HG02884 (cell line): Measurements from ENCODE around the gene PITPNC1.
"Not testable (repeated sequence)": the region's sequence is repeated elsewhere in the genome, so short reads cannot be mapped to it uniquely, and the experiment has no call there.

Experiments
- ATAC-seq: cut with Tn5 transposase; IDR thresholded peaks from one replicate; pipeline ENCODE4 v1.9.1; 2021; ENCODE audit warnings: mild to moderate bottlenecking, moderate library complexity; ENCODE audit not compliant: unreplicated experiment

Gene PITPNC1

GRCh38 chr17:67430515-67430914, 53.4 kb downstream of the PITPNC1 start:
- not testable (repeated sequence) for ATAC-seq

DNA sequence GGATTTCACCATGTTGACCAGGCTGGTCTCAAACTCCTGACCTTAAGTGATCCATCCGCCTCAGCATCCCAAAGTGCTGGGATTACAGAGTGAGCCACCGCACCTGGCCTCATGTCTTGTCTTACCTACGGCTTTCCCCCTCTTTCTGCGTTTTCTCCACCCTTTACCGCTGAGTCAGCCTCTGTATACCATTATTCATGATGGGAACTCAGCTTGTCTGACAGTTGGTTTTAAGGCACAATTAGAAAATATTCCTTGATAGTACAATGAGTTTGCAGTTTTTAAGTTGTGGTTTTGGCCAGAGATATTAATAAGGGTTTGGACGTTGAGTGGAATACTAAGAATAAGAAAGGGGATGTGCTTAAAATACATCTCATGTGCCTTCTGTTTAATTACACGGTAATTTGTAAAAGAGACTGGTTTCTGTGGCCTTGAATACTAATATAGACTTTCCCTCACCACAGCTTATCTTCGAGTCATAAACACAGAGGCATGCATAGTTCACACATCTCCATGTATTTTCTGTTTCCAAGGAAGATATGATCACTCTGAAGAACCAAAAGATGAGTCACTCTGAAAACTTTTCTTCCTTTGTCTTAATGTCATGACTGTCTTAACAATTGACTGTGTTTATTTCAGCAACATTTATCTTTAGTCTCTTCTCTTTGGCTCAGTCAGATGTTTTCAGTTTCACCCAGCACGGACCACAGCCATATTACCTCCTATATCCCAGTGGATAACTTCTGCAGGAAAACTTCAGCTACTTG, 54.4 kb downstream of the PITPNC1 start:
- no peak for ATAC-seq

- no peak for ATAC-seq
Measured at GRCh38 chr17:67433248-67433924, 56.3 kb downstream of the PITPNC1 start.

DNA sequence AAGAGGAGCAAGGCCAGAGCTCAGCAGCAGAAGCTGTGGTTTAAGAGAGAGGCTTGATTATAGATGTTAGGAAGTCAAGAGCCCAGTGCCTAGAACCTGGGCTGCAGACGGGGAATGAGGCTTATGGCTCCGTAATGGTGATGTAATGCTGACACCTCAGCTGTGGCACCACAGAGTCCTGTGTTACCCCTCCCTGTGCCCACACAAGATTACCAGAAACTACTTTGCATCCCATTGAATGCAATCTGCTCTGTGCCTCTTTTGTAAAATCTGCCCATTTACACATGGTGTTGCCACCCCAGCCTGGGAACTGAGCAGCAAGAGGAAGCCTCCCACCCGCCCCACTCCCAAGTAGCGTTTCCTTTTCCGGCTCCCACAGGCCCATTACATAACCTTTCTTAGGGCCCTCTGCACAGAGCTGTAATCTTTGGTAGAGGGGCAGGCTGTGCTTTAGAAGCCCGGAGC, 57.0 kb downstream of the PITPNC1 start:
- ATAC-seq, result no peak

GRCh38 chr17:67435122-67435521, 58.0 kb downstream of the PITPNC1 start:
- no peak for ATAC-seq

GRCh38 chr17:67435786-67436185, 58.7 kb downstream of the PITPNC1 start:
- no peak for ATAC-seq

- no peak for ATAC-seq
Measured at GRCh38 chr17:67436233-67436632, 59.2 kb downstream of the PITPNC1 start.

- no peak for ATAC-seq
Measured at GRCh38 chr17:67438667-67439066, 61.6 kb downstream of the PITPNC1 start.

DNA sequence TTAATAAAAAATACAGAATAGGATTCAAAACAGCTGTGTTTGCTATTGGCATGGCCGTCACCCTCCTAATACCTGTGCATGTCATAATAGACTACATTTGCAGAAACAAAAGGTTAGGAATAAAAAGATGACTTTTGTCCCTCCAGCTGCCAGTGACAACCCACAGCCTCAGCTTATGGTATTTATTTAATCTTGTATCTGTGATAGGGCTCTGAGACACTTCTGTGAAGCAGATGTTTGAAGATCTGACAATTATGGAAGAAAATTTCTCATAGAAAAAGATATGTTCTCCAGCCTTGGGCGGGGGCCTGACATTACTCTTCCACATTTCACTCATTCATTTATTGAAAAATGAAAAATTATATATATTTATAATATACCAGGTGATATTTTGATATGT, 62.2 kb downstream of the PITPNC1 start:
- no peak for ATAC-seq

DNA sequence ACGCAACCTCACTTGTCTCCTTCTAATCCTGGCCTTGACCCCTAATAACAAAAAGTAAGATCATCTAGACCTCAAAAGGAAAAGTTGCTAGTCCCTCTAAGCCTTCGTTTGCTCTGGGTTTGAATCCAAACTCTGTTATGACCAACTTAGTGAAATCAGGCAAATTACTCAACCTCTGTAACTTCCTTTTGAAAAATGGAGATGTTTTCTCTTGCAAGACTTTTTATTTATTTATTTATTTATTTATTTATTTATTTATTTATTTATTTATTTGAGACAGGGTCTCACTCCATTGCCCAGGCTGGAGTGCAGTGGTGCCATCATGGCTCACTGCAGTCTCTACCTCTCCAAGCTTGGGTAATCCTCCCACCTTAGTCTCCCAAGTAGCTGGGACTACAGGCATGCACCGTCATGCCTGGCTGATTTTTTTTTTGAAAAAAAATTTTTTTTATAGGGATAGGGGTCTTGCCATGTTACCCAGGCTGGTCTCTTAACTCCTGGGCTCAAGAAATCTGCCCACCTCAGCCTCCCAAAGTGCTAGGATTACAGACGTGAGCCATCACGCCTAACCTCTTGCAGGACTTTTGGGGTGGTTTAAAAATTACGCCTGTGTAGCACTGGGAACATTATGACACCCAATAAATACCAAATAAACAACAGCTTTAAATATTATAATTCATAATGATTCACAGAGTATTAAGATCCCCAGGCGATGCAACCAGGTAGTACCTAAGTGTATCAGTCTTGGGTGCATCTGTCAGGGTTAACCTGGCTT, 63.4 kb downstream of the PITPNC1 start:
- ATAC-seq, result no peak

DNA sequence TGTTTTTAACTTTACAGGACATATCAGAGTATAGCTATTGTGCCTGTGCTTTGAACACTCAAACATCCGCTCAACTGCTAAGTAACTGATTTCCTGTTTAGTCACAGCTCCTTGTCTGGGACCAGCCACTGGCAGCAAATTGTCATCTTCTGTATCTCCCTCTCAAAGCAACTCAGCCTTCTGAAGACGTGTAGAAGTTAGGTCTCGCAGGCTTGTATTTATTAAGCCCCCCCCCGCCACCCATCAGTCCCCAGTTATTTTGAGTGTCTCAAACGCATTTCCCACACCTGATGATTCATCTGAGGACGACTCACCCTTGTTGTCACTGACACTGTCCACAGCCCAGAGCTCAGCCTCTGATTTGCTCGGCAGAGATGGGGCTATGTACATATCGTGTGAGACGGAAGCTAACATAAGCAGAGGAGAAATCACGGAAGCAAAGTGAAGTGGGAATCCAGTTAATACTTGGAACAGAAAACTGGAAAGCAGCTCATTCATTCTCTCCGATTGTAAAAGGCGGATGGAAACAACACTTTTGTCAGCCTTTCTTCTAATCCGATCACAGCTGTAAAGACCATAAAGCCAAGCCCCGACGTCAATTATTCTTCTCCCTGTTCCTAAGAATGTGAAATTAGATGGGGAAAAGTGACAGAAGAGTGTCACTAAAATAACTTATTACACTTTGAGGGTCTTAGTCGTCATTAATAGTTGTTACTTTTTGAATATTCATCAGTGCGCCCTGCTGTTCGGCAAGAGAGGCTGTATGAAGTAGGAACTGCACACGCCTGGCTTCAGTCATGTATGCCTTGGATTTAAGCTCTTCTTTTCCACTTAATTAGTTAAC, 64.2 kb downstream of the PITPNC1 start:
- ATAC-seq, result no peak

DNA sequence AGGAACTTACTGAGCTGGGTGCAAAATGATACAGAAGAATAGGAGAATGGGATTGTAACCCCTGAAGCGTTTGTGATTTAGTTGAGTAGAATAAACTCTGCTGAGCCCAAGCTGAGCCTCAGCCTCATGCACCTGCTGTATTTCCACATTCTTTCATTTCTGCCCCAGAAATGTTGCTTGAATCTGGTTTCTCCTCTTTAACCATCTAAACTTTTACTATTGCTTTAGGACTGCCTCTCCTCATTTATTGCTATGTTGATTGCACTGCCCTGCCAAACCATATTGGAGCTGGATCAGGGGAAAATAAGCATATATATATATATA, 64.8 kb downstream of the PITPNC1 start:
- ATAC-seq, result no peak

GRCh38 chr17:67442787-67443624, 65.9 kb downstream of the PITPNC1 start:
- ATAC-seq, result no peak

- ATAC-seq, result no peak
Measured at GRCh38 chr17:67443931-67444595, 67.0 kb downstream of the PITPNC1 start.

DNA sequence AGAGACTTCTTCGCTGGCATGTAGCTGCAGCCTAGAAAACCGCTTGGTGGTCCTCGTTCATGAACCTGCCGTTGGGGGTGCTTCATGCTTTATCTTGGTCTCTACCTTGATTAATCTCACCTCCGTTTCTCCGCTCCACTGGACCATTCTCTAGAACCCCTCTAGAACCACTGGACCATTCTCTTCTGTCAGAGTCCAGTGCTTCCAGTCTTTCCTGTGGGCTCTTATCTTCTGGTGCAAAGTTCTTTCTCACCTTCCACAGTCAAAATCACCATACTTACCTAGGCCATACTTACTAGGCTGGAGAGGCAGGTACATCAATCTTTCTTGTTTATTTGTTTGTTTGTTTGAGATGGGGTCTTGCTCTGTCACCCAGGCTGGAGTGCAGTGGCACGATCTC, 71.4 kb downstream of the PITPNC1 start:
- ATAC-seq, result no peak

DNA sequence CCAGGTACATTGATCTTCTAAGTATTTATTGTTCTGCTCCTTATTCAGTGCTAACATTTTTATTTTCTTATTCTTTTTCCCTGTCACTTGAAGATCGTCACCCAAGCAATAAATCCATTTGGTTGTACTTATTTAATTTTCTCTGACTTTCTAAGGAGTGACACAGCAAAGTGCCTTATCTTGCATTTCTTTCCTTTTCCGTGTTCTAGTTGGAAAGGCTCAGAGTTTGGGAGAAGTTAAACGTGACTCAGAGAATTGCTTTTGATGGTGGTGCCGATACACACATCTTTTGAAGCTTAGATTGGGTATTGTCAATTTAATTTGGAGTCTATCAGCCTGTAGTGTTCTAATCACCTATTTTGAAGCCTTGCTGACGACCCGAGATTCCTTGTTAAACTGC, 72.0 kb downstream of the PITPNC1 start:
- ATAC-seq, result no peak

GRCh38 chr17:67449845-67450755, 73.0 kb downstream of the PITPNC1 start:
- no peak for ATAC-seq
